Bronchial epithelial cell (primary cell): ENCODE results near the gene LTB4R. TPM values are rescaled to one million over a fixed set of nuclear protein-coding genes. Genes with fewer than 3 reads are reported as not detected.
A peak's percentile ranks its signal among the peaks of the same experiment; 100 is the strongest.

Experiments used
- DNase-seq: peaks from one replicate; pipeline ENCODE4 v3.0.0-alpha.2; 2010; ENCODE audit warnings: low read depth
- FAIRE-seq: peaks from 2 replicates; lab custom pipeline; 2011; peaks lifted over from hg19 to GRCh38; lab: Jason Lieb, UNC
- H3K27me3 ChIP-seq: 2 replicates; pipeline ENCODE4 v1.5.1; 2011; ENCODE audit warnings: low read length; ENCODE audit not compliant: control insufficient read depth, insufficient read depth
- H3K36me3 ChIP-seq: 2 replicates; pipeline ENCODE4 v1.5.1; 2011; ENCODE audit warnings: low read length; ENCODE audit not compliant: control insufficient read depth, insufficient read depth
- H3K4me3 ChIP-seq: 2 replicates; pipeline ENCODE4 v1.5.1; 2011; ENCODE audit warnings: mild to moderate bottlenecking, low read depth, low read length, control low read depth
- total RNA-seq: library from RNA; depleted of rRNA; stranded (reverse); fragments of >200 nt; gene quantifications from 2 replicates; pipeline ENCODE4 v1.2.1, GENCODE V29; 2014
- TF ChIP-seq, protein P1 (sequence below): IDR thresholded peaks from 2 replicates; pipeline ENCODE4 v1.5.1; 2011; ENCODE audit warnings: mild to moderate bottlenecking, moderate library complexity, low read length, control low read depth, inconsistent platforms; ENCODE audit not compliant: insufficient read depth, severe bottlenecking

The LTB4R gene
- total RNA-seq, 1 donor from 2014 or later = 3.7 TPM

DNA sequence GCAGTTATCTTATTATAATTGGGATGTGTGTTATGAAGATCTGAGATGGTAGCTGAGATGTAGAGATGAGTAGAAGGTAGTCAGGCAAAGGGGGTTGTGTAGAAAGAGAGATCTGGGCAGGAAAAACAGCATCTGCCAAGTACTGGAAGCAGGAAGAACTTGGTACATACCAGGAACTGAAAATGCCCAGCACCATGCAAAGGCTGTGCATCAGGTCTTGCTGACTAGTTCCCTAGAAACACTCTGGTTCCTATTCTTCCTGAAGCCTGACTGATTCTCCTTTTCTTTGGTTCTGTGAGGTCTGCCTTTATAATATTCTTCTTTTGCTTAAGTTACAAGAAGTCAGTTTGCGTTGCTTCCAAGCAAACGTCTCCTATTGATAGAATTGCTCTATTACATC lies 50.0 kb downstream of the LTB4R start:
- FAIRE-seq (no peak), DNase-seq (no peak)
- H3K4me3 ChIP-seq = no peak overlapping the region
- no peaks in the 10 kb centered on the region for H3K27me3 ChIP-seq
- TF ChIP-seq, protein P1, sequence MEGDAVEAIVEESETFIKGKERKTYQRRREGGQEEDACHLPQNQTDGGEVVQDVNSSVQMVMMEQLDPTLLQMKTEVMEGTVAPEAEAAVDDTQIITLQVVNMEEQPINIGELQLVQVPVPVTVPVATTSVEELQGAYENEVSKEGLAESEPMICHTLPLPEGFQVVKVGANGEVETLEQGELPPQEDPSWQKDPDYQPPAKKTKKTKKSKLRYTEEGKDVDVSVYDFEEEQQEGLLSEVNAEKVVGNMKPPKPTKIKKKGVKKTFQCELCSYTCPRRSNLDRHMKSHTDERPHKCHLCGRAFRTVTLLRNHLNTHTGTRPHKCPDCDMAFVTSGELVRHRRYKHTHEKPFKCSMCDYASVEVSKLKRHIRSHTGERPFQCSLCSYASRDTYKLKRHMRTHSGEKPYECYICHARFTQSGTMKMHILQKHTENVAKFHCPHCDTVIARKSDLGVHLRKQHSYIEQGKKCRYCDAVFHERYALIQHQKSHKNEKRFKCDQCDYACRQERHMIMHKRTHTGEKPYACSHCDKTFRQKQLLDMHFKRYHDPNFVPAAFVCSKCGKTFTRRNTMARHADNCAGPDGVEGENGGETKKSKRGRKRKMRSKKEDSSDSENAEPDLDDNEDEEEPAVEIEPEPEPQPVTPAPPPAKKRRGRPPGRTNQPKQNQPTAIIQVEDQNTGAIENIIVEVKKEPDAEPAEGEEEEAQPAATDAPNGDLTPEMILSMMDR = no peak
- no peaks in the 10 kb centered on the region for H3K36me3 ChIP-seq

DNA sequence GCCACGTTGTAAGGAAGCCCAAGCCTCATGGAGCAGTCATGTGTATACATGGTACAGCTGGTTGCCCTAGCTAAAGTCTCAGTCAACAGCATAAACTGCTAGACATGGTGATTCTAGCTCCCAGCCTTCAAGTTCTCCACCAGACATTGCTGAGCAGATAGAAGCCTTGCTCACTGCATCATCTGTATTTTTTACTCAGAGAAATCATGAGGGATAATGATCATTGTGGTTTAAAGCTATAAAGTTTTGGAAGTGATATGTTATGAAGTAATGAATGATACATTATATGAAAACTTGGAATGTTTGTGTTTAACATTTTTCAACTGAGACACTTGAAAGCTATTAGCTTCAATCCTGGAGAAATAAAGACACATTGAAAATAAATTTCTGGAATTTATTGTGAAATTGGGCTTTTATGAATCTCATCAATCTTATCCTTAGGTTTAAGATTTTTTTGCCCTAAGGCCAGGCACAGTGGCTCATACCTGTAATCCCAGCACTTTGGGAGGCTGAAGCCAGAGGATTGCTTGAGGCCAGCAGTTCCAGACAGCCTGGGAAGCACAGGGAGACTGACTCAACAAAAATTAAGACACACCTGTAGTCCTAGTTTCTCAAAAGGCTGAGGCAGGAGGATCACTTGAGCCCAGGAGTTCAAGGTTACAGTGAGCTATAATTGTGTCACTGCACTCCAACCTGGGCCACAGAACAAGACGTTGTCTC lies 51.1 kb downstream of the LTB4R start:
- no peak overlapping the region for H3K4me3 ChIP-seq
- H3K36me3 ChIP-seq = no peaks in the 10 kb centered on the region
- no peak for FAIRE-seq
- TF ChIP-seq, protein P1 = no peak
- H3K27me3 ChIP-seq = no peaks in the 10 kb centered on the region
- no peak for DNase-seq

DNA sequence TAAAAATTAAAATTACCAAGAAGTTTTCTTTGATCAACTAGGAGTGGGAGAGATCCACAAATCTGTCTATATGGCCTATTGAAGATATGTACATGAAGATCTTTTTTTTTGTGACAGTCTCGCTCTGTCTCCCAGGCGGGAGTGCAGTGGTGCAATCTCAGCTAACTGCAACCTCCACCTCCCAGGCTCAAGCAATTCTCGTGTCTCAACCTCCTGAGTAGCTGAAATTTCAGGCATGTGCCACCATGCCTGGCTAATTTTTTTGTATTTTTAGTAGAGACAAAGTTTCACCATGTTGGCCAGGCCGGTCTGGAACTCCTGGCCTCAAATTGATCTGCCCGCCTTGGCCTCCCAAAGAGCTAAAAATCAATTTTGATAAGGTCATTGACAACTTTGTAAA lies 52.1 kb downstream of the LTB4R start:
- no peak for FAIRE-seq
- DNase-seq = no peak
- TF ChIP-seq, protein P1 = no peak
- Histone ChIP-seq H3K4me3 (no peak overlapping the region), H3K27me3 (no peaks in the 10 kb centered on the region), H3K36me3 (no peaks in the 10 kb centered on the region)

DNA sequence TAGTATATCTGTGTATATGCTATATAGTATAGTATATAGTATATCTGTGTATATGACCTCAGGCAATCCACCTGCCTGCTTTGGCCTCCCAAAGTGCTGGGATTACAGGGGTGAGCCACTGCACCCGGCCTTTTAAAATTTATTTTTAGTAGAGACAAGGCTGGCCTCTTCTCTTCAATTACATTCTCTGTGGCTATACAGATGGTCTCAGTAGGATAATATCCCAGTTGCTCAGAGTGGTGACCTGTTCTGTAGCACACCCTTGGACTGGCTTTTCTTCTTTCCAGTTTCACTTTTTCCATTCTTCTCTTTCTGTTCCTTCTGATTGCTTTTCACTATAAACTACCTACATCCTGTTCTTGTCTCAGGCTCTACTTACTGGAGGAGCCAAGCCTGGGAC lies 53.5 kb downstream of the LTB4R start:
- FAIRE-seq (no peak), DNase-seq (no peak)
- TF ChIP-seq, protein P1 = no peak
- no peaks in the 10 kb centered on the region for H3K27me3 ChIP-seq
- no peak overlapping the region for H3K4me3 ChIP-seq
- peaks cover 1% of the 10 kb centered on the region for H3K36me3 ChIP-seq

DNA sequence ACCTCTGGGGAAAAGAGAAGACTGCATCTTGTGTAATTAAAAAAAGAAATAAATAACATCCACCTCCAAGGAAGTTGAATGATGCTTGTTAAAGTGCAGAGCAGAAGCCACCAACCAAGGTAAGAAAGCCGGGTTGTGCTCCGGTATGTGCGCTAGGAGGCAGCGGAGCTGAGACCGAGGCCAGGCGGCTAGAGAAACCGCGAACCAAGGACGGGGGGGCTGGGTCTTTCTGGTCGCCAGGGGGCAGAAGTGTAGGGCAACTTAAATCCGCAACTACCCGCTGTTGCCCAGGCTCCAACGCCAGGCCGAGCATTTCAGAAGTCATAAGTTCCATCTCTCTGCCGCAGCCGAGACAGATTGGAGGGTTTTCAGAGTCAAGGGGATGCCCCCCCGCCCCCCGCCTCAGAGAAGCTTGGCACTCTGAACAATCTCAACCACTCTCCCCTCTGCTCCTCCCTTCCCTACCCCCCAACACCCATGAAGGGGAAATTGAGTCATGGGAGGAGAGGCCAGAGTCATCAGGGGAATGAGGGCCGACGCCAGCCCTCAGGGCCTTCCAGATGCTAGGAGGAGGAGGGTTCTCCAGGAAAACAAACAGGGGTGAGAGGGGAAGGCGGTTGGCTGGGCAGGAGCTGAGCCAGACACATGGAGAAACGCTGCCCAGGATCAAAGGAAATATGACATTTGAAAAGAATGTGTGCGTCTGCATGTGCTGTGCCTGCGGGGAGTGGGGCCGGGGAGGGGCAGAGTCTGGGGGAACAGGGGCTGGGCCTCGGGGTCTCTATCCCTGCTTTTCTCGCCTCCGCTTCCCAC lies 54.5 kb downstream of the LTB4R start:
- DNase-seq (peak; percentile 88), FAIRE-seq (no peak)
- Histone ChIP-seq H3K4me3 (peak overlapping the region; percentile 65), H3K36me3 (peaks cover 1% of the 10 kb centered on the region), H3K27me3 (no peaks in the 10 kb centered on the region)
- TF ChIP-seq, protein P1 = peak; percentile 95
